GM19468 (cell line): ENCODE data around the gene MXD3.
"Not testable (repeated sequence)": the region's sequence is repeated elsewhere in the genome, so short reads cannot be mapped to it uniquely, and the experiment has no call there.

Source experiments
- ATAC-seq: cut with Tn5 transposase; IDR thresholded peaks from one replicate; pipeline ENCODE4 v1.9.1; 2021; ENCODE audit warnings: mild to moderate bottlenecking, moderate library complexity, moderate number of reproducible peaks; ENCODE audit not compliant: unreplicated experiment; ENCODE audit errors: extremely low read depth

Gene MXD3, protein sequence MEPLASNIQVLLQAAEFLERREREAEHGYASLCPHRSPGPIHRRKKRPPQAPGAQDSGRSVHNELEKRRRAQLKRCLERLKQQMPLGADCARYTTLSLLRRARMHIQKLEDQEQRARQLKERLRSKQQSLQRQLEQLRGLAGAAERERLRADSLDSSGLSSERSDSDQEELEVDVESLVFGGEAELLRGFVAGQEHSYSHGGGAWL

GRCh38 chr5:177311723-177312648 is at the start of gene MXD3:
Gene MXD3 (minus strand): TSS chr5:177311898. CDS start chr5:177311830, 68 bp downstream.
- peak; percentile 56 for ATAC-seq

GRCh38 chr5:177360740-177361139 is 49.0 kb upstream of the MXD3 start:
- not testable (repeated sequence) for ATAC-seq

- ATAC-seq: no peak
Measured at GRCh38 chr5:177359860-177360259, 48.2 kb upstream of the MXD3 start.

- no peak for ATAC-seq
Measured at GRCh38 chr5:177359451-177359851, 47.8 kb upstream of the MXD3 start.

- no peak for ATAC-seq
Measured at GRCh38 chr5:177358370-177358819, 46.7 kb upstream of the MXD3 start.

GRCh38 chr5:177357459-177358351 is 46.0 kb upstream of the MXD3 start, which contains the start of gene RGS14:
Gene RGS14 (plus strand): TSS chr5:177357924. CDS start chr5:177358025, 101 bp downstream.
- ATAC-seq: peak; percentile 81

- ATAC-seq: no peak
Measured at GRCh38 chr5:177357146-177357458, 45.4 kb upstream of the MXD3 start.

GRCh38 chr5:177356746-177357145 is 45.0 kb upstream of the MXD3 start:
- no peak for ATAC-seq

GRCh38 chr5:177355868-177356168 is 44.1 kb upstream of the MXD3 start:
- no peak for ATAC-seq

DNA sequence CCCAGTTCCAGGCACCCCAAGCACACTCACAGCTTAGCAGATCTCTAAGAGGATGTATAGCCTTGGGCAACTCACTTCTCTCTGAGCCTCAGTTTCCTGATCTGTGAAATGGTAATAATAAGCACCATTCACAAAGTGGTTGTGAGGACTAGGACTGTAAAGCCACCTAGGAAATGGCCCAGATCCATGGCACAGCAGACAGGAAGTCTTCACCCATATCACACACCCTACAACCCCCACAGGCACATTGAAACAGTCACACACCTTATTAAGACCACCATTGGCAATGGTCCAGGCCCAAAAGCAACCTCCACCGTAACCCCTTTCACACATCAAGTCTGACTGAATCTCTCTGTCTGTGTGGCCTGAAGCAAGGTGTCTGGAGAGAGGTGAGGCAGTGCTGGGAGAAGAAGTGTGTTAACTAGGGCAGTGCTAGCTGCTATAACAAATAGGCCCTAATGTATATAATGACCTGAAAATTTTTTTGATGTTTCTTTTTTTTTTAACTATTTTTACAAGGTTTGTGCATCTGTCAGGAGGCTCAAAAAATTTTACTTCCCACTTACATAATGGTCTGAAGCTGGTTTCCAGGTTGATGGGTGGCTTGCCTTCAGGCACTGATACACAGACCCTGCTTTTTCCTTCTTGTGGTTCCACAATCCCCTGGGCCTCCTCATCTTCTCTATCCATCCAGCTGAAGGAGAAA is 43.6 kb upstream of the MXD3 start:
- ATAC-seq: no peak

DNA sequence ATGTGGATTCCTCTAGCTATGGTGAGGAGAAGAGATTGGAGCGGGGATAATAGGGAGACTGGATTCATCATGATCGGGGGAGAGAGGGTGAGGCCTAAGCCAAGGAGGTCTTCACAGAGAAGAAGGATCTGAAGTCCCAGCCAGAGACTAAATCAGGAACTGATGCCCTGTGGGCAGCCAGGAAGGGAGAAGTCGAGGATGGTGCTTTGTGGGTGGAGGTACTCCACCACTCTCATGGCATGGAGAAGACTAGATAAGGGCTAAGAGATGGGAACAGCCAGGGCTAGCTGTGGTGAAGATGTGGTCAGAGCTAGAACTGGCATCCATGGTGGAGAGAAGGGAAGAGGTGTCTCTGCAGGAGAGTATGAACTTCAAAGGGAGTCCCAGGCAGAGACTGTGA is 43.0 kb upstream of the MXD3 start:
- ATAC-seq: no peak

- ATAC-seq: no peak
Measured at GRCh38 chr5:177354256-177354655, 42.6 kb upstream of the MXD3 start.

DNA sequence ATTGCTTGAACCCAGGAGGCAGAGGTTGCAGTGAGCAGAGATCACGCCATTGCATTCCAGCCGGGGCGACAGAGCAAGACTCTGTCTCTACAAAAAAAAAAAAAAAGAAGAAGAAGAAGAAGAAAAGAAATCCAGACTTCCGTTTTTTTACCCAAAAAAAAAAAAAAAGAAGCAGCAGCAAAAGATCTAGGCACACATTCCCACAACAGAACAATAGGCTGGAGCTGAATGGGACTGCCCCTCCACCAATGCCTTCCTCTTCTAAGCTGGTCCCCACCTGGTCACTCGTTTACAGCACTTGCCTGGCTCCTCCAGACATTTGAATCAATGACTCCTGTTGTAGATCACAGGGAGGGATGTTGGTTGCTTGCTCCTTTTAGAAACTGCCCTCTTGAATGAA is 41.4 kb upstream of the MXD3 start:
- ATAC-seq: no peak

DNA sequence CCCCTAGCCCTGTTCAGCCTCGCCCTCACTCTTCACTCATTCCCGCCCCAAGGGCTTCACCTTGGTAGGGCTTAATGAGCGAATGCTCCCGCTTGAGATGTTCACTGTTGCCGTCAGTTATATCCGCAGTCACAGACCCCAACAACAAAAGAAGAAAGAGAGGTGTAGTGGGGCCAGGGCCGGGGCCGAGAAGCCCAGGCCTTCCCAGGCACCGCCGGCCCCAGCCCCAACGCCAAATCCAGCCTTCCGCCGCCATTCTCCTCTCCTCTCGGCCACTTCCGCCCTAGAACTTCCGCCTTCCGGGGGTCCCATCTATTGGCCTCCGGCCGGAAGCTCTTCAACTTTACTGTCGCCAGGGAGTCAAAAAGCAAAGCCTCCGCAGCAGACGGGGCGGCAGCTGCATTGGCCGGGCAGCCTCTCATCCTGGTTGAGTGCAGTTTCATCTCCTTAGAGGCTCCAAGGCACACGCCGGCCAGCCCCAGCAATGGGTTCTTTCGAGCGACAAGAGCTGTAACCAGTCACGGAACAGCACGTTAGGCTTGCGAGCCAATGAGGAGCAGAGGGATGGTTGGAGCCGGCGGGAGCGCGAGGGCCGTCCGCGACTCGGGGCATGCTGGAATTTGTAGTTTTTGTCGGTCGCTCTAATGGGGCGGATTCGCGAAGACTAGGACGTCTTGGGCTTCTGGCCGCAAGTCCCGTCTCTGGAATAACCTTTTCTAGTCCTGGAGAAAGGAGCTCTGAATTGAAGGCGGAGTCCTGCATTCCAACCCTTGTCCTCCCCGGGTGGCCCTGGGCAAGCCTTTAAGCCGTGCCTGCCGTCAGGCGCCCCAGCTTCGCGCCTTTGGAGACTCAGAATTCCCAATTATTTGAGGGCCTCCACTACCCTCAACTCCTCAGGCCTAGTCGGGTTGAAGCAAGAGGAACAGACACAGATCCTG is 40.0 kb upstream of the MXD3 start, which contains the start of gene LMAN2:
Gene LMAN2, minus strand, starts transcription at position 277 of the 938 bp plus-strand sequence. Its CDS starts 21 bp downstream, at position 256.
- no peak for ATAC-seq

- no peak for ATAC-seq
Measured at GRCh38 chr5:177350776-177351391, 39.2 kb upstream of the MXD3 start.

- no peak for ATAC-seq
Measured at GRCh38 chr5:177349762-177350161, 38.1 kb upstream of the MXD3 start.

DNA sequence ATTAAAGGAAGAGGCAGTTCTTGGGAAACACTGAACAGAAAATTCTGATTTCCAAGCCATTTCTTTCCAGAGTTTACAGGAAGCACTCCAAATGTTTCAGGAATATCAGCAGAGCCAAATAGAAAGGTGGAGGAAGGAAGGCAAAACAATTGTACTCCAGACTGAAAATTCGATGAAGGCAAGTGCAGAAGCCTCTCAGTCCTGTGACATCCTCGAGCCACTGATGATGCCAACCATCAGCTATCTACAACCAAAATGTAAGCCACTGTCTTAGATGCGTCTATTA is 37.6 kb upstream of the MXD3 start:
- ATAC-seq: no peak

- ATAC-seq: no peak
Measured at GRCh38 chr5:177347699-177348098, 36.0 kb upstream of the MXD3 start.

GRCh38 chr5:177346820-177347219 is 35.1 kb upstream of the MXD3 start:
- ATAC-seq: no peak
